NCI-H187 (cell line): Measurements from ENCODE around the gene ACACB.
A peak's percentile ranks its signal among the peaks of the same experiment; 100 is the strongest.

Experiments
- DNase-seq, 2 experiments: peaks; one replicate each; lab custom pipeline; 2025; lab: John Stamatoyannopoulos, UW

ACACB gene

DNA sequence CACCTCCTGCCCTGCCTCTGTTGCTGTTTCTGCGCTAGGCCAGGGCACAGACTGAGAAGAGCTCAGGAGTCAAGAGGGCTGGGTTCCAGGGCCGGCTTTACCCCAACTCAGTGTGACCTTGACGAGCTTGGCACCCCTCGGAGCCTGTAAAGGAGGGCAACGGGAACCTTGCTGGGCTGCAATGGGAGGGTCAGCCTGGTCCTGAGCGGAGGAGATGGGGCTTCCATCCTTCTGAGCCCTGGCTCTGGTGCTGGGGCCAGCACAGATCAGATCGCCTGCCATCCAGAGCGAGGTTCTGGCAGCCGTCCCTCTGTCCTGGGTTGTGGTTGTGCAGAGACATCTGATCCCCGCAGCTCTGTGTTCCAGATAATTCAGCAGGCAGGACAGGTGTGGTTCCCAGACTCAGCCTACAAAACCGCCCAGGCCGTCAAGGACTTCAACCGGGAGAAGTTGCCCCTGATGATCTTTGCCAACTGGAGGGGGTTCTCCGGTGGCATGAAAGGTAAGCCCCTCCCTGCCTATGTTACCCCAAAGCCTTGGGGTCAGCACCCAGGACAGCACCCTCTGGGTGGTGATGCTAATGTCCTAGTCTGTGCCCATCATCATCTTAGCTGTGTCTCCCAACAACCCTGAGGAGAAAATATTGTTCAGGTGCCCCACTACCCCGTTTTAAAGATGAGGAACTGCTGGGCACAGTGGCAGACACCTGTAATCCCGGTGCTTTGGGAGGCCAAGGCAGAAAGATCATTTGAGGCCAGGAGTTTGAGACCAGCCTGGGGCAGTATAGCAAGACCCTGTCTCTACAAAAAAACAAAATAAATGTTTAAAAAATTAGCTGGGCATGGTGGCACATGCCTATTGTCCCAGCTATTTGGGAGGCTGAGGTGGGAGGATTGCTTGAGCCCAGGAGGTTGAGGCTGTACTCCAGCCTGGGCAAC, 142.5 kb downstream of the ACACB start:
- DNase-seq = no peak

DNA sequence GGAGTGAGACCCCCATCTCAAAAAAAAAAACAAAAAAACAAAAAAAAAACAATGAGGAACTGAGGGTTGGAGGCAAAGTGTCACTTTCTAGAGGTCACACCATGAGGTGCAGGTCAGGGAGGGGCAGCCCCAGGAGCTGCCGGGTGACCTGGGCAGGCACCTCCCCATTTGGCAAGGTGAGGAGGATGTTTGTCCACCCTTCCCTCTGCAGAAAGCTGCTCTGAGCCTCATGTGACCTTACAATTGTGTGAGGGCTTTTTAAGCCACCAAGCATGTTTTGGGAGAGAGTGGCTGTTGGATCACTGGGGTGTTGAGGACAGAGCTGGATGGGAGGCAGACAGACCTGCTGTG, 143.1 kb downstream of the ACACB start:
- DNase-seq = no peak

DNA sequence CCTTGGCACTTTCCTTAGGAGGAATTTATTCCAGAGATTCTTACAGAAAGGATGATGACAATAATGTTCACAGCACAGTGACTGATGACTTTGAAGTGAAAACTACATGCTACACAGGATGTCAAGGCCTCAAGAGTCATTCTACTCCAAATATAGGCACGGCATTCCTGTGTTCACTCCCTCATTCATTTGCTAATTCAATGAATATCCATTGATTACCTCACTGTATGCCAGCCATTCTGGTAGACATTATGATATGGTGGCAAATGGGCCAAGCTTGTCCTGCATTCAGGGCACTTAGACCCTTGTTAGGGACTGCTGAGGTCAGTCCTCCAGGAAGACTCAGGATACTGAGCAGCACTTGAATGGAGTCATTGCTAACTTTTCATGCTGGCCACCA, 144.7 kb downstream of the ACACB start:
- DNase-seq = no peak

DNA sequence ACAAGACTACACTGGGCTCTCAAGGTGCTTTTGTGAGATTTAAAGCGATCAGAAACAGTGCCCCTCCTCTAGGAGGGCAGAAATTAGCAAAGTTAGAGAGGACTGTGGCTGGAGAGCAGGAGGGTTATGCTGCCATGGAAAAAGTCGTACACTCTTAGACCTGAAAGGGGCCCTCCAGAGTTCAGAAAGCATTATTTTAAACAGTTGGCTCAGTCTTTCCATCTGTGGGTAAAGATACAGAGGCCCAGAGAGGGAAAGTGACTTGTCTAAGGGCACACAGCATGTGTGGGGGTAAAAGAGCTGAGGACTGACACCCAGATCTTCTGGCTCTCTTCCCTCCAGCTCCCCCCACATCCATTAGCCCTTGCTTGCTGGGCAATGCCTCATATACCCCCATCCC, 145.6 kb downstream of the ACACB start:
- no peak for DNase-seq

GRCh38 chr12:109263439-109263838, 147.1 kb downstream of the ACACB start:
- no peak for DNase-seq

GRCh38 chr12:109264095-109264942, 147.9 kb downstream of the ACACB start:
- DNase-seq = peak; percentile 81 to 87

GRCh38 chr12:109264943-109265650, 148.7 kb downstream of the ACACB start:
- DNase-seq = no peak

- no peak for DNase-seq
Measured at GRCh38 chr12:109266106-109266879, 149.9 kb downstream of the ACACB start.

GRCh38 chr12:109267361-109267760, 151.0 kb downstream of the ACACB start:
- no peak for DNase-seq

DNA sequence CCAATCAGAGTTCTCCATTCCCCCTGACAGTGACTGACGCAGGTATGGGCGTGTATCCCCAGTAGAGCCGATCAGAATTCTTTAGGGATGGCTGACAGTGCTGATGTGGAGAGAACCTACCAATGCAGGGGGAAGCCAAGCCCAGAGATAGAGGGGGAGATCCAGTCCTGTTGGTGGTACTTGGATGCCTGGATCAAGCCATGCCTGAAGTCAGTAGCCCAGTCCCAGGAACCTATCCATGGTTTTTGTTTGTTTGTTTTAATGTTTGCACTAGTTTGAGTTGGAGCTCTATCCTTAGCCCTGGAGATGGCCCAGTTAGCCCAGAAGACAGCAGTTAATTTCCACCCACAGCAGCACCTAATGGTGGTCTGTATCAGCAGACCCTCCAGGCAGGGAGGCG, 152.5 kb downstream of the ACACB start:
- DNase-seq = no peak

DNA sequence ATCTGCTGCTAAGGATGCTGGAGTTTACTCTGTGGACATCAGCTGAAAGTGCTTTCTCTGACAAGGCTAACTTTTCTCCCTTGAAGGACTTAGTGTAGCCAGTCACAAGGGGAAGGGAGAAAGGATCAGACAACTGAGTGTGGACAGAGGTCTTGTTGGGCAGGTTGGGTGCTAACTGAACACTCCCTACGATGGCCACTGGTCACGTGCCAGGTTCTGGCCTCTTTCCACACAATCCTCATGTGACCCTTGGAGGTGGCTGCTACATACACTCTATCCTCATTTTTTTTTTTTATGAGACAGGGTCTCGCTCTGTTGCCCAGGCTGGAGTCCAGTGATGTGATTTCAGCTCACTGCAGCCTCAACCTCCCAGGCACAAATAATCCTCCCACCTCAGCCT, 153.0 kb downstream of the ACACB start:
- no peak for DNase-seq

DNA sequence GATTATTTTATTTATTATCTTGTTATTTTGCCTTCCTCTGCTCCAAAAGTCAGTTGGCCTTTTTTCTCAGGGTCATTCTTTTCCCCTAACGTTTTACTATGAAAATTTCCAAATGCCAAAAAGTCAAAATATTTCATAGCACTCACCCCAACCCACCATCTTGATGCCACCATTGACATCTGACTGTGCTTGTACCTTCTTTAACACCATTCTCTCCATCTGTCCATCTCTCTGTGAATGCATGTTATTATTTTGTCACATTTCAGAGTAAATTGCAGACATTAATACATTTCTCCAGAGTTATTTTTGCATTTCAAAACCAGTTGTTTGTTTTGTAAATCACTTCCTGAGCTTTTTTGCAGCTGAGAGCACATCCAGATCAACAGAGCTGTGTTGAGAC, 154.1 kb downstream of the ACACB start:
- DNase-seq = no peak

DNA sequence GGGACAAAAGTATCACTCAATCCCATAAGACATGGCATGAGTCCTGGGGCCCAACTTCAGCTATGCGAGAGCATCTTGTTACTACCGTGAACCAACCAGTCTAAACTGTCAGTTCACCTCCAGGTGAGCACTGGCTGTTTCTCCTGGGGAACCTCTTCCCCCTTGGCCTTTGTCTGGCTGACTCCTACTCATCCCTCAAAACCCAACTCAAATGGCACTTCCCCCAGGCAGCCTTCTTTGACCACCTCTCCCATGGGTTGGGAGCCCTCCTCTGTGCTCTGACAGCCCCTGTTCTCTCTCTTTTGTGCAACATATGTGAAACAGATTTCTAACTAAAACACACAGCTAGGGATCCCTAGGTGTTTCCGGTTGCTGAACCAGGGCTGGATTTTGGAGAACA, 155.0 kb downstream of the ACACB start:
- DNase-seq = no peak

- DNase-seq = peak; percentile 45 to 68
Measured at GRCh38 chr12:109273354-109273753, 157.0 kb downstream of the ACACB start.

GRCh38 chr12:109274381-109274780, 158.0 kb downstream of the ACACB start:
- no peak for DNase-seq

DNA sequence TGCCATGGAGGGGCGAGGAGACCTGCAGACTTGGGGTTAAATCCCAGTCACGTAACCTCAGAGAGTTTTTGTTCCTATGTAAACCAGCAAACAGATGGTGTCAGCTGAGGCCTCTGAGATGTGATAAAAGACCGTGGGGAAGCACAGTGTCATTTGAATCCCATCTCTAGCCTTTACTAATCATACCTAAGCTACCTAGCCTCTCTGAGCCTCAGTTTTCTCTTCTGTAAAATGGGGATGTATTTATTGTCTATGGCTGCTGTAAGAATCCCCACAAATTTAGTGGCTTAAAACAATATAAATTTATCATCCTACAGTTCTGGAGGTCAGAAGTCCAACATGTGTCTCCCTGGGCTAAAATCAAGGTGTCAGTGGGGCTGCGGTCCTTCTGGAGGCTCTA, 158.8 kb downstream of the ACACB start:
- no peak for DNase-seq

DNA sequence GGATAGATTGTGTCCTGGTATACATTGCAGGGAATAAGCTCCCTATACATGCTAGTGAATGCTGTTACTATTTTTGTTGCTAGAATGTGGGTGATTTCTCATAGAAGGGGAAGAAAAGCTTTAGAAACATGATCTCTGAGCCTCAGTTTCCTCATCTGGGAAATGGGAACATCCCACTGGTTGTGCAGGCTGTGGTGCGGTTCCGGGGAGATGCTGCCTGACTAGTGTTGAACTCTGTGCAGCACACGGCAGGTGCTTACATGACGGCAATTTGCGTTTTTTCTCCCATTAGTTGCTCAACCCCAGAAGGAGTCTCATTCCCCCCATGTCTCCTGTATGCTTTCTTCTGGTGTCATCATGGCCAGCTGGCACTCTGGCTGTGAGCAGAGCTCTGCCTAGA, 159.8 kb downstream of the ACACB start:
- no peak for DNase-seq

- no peak for DNase-seq
Measured at GRCh38 chr12:109277255-109277898, 161.0 kb downstream of the ACACB start.

GRCh38 chr12:109277899-109278762, 161.7 kb downstream of the ACACB start:
- no peak for DNase-seq

- DNase-seq = no peak
Measured at GRCh38 chr12:109278912-109279311, 162.5 kb downstream of the ACACB start.
